GM18517 (cell line): Measurements from ENCODE around the gene ZSCAN5A.
A peak's percentile ranks its signal among the peaks of the same experiment; 100 is the strongest.
"Not testable (repeated sequence)": the region's sequence is repeated elsewhere in the genome, so short reads cannot be mapped to it uniquely, and the experiment has no call there.

Source experiments
- ATAC-seq: cut with Tn5 transposase; IDR thresholded peaks from one replicate; pipeline ENCODE4 v1.9.1; 2021; ENCODE audit warnings: mild to moderate bottlenecking, moderate library complexity; ENCODE audit not compliant: unreplicated experiment

The ZSCAN5A gene, protein sequence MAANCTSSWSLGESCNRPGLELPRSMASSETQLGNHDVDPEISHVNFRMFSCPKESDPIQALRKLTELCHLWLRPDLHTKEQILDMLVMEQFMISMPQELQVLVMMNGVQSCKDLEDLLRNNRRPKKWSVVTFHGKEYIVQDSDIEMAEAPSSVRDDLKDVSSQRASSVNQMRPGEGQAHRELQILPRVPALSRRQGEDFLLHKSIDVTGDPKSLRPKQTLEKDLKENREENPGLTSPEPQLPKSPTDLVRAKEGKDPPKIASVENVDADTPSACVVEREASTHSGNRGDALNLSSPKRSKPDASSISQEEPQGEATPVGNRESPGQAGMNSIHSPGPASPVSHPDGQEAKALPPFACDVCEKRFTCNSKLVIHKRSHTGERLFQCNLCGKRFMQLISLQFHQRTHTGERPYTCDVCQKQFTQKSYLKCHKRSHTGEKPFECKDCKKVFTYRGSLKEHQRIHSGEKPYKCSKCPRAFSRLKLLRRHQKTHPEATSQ

DNA sequence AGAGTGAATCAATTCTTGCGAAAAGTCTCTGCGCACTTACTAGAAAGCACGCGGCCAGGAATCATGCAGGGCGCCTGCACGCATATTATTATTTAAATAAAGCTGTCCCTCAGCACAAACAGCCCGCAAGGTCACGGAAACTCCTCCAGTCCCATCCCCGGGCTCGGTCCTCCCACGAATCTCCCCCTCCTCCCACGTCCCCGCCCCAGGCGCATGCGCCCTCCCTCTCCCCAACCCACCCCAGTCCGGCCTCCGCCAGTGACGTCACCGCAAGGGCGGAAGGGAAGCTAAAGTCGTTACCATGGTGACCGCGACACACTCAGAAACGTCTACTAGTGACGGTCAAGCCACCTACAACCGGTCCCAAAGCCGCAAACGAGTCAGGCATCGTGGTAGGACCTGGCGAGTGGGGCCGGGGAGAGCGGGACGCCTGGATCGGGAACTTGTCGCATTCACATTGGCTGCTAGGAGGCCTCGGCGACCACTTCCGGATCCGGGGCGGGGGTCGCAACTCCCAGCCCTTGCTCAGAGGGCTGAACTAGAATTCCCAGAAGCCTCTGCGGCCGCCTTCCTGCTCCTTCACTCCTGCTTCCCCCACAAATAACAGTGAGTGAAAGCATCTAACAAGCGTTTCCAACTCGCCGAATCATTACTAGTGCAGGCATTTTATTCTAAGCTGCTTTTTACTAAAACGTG, at the start of gene ZSCAN5A:
Gene ZSCAN5A (minus strand): TSS at position 459 of the 696 bp plus-strand sequence. CDS start 89,793 bp downstream, outside the sequence.
- peak; percentile 69 for ATAC-seq

DNA sequence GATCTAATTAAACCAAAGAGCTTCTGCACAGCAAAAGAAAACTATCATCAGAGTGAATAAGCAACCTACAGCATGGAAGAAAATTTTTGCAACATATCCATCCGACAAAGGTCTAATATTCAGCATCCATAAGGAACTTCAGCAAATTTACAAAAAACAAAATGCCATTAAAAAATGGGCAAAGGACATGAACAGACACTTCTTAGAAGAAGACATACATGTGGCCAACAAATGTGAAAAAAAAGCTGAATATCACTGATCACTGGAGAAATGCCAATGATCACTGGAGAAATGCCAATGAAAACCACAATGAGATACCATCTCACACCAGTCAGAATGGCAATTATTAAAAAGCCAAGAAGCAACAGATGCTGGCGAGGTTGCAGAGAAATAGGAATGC, 46.2 kb upstream of the ZSCAN5A start:
- no peak for ATAC-seq

DNA sequence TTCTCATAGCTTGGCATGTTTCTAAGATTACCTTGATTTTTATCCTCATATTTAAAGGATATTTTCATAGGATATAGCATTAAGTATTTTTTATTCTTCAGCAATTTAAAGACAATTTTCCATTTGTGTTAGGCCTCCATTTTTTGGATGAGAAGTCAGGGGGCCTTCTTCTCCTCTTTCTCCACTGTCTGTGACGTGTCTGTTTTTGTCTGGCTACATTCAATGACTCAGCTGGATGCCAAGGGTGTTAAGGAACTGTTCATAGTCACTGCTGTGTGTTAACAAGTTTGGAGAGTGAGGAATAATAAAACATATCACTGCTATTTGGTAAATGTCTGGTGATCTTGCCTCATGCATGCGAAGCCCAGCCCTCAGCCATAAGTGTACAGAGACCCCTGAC, 42.3 kb upstream of the ZSCAN5A start:
- no peak for ATAC-seq

DNA sequence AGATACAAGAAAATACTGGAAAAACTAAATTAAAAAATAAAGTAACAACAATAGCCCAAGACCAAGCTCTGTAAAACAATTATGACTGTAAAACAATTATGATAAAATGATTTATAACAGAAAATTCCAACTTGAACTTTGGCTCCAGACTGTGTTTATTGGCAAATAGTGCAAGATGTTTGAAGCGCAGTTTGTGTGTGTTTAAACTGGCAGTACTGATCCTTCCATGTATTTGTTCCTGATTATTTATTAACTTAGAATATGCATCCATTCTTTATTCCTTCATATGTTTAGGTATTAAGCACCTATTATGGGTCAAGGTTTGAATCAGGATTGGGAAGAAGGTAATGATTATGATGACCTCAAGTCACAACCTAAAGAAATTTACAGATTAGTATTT, 40.9 kb upstream of the ZSCAN5A start:
- no peak for ATAC-seq

DNA sequence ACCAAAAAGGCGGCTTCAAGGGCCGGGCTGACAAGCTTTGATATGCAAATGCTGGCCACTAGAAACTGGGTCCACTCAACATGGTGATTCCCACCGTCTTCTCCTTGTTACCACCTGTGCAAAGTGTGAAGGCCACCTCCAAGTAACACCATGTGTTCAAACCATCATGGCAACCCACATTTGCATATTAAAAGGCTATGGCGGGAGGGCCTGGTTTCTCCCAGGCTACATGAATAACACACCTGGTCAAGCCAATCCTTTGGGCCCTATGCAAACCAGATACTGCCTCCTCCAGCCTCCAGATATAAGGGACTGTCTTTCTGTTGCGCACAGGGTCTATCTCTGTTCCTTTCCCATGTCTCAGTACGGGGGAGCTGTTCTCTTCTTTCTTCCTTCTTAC, 36.6 kb upstream of the ZSCAN5A start:
- no peak for ATAC-seq

DNA sequence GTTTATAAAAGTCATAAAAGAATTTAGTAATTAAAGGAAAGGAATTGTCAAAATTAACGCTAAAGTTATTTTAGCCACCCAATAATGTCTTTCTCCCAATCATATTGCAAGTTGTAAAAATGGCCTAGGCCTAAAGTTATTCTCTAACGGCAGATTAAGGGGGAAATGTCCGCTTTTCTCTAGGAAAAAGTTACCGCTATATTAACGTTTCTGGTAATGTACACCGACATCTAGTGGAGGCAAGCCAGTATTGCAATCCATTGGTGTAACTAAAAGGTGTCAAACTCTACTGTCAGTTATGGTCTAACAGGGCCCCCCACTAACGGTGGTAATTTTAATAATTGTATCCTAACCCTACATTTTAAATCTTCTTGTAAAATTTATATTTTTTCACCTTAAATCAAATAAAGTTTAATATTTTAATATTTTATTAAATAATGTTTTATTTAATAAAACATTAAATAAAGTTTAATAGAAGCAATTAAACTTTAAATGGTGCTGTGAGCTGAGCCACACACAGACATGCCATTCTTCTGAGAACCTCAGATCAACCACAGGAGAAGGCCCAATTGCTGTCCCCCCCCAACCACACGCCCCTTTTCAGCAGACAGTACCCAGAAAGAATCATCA, 35.9 kb upstream of the ZSCAN5A start:
- ATAC-seq: no peak

DNA sequence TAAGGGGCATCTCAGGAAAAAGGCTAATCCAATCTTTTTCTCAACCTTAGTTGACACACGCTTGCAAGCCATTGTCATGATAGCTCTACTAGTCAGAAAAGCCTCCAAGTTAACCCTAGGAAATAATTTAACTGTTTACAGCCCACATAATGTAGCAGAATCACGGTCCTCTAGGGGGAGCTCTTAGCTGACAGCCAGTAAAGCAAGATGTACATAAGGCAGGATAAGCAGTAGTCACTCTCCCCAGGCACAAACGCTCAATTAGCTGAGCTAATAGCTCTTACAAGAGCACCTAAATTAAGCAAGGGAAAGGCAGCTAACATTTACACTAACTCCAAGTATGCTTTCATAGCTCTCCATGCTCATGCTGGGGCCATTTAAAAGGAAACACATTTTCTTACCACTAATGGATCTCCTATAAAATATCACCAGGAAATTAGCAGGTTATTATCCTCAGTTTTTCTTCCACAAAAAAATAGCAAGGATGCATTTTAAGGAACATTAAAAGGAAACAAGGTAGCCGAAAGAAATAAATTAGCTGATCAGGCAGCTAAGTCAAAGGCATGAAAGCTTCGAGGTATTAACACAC, 33.7 kb upstream of the ZSCAN5A start:
- no peak for ATAC-seq

DNA sequence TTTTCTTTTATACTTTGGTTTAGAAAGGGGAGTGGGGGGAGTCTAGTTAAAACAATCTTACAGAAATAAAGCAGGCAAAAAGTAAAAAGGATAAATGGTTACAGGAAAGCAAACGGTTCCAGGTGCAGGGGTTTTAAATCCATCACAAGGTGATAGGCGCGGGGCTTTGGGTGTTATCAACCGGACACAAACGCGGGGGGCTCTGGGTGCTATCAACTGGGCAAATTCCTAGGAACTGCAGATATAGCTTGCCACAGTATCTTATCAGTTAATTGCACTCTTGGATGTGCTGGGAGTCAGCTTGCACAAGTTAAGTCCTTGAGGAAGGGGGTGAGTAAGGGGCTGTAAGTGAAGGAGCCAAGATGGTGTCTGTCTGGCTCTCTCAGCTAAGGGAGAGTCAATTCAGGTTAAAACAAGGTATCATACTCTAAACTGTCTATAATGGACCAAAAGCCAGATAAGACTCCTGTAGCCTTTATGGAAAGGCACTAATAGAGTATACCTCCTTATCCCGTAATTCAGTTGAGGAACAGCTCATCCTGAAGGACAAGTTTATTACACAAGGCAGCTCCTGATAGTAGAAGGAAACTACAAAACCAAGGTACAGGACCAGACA, 32.6 kb upstream of the ZSCAN5A start:
- ATAC-seq: no peak

DNA sequence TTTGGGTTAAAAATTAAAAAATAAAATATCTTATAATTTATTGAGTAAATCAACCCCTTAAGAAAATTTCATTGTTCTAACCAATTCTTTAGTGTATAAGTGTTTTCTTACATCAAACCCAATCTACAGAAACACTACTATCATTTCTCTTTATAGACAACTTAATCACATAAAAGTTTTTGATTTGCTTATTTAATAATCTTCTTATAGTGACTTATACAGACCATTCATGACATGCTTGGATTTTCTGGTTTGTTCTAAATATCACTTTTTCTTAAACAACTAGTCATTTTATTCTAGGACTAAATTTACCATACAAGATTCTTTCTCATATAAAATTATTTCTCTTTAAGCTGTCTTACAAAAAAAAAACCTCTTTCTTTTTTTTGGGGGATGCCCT, 27.3 kb upstream of the ZSCAN5A start:
- ATAC-seq: no peak

DNA sequence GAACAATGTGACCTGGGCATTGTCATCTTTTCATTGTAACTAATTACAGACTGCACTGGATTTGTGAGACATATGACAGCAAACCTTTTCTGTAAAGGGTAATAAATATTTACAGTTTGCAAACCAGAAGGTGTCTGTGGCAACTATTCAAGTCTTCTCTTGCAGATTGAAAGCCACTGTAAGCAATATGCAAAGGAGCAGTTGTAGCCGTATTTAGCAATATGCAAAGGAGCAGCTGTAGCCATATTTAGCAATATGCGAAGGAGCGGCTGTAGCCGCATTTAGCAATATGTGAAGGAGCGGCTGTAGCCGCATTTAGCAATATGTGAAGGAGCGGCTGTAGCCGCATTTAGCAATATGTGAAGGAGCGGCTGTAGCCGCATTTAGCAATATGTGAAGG, 24.4 kb upstream of the ZSCAN5A start:
- not testable (repeated sequence) for ATAC-seq

DNA sequence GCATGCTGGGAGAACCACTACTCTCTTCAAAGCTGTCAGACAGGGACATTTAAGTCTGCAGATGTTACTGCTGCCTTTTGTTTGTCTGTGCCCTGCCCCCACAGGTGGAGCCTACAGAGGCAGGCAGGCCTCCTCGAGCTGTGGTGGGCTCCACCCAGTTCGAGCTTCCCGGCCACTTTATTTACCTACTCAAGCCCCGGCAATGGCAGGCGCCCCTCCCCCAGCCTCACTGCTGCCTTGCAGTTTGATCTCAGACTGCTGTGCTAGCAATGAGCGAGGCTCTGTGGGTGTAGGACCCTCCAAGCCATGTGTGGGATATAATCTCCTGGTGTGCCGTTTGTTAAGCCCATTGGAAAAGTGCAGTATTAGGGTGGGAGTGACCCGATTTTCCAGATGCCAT, 22.4 kb upstream of the ZSCAN5A start:
- not testable (repeated sequence) for ATAC-seq

DNA sequence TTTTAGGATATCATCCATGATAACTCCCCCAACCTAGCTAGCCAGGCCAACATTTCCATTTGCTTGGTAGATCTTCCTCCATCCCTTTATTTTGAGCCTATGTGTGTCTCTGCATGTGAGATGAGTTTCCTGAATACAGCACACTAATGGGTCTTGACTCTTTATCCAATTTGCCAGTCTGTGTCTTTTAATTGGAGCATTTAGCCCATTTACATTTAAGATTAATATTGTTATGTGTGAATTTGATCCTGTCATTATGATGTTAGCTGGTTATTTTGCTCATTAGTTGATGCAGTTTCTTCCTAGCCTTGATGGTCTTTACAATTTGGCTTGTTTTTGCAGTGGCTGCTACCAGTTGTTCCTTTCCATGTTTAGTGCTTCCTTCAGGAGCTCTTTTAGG, 20.7 kb upstream of the ZSCAN5A start:
- not testable (repeated sequence) for ATAC-seq

DNA sequence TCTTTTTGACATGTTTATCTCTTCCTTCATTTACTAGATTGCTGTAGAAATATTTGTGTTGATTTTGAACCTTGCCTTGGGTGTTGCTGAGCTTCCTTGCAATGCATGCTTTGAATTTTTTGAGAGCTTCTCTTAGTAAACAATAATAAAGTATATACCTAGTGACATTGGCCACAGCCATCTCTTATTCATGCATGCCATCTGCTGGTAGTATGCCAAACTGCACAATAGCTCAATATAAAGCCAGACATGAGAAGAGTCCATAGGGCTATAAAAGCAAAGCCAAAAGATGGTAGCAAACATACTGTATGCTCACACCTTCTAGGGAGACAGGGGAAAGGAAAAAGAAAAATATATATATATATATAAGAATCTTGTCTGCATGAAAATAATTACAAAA, 18.9 kb upstream of the ZSCAN5A start:
- ATAC-seq: no peak

DNA sequence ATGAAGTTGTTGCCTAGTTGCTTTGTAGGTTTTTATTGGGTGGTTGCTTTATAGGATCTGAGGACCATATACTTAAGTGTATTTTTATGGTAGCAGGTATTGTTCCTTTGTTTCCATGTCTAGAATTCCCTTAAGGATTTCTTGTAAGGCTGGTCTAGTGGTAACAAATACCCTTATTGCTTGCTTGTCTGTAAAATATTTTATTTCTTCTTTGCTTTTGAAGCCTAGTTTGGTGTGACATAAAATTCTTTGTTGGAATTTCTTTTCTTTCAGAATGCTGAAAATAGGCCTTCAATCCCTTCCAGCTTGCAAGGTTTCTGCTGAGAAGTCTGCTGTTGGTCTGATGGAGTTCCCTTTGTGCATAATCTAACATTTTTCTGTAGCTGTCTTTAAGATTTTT, 18.1 kb upstream of the ZSCAN5A start:
- ATAC-seq: no peak

DNA sequence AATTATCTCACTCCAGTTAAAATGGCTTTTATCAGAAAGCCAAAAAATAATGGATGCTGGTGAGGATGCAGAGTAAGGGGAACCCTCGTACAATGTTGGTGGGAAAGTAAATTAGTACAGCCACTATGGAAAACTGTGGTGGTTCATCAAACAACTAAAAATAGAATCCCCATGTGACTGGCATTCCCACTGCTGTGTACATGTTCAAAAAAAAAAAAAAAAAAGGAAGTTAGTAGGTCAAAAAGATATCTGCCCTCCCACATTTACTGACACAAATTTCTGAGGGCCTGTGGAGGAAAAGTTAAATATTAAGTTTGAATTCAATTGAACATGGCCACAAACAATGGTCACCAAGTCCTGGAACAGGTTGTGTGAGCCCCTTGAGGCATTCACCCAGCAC, 9.8 kb upstream of the ZSCAN5A start:
- ATAC-seq: no peak

DNA sequence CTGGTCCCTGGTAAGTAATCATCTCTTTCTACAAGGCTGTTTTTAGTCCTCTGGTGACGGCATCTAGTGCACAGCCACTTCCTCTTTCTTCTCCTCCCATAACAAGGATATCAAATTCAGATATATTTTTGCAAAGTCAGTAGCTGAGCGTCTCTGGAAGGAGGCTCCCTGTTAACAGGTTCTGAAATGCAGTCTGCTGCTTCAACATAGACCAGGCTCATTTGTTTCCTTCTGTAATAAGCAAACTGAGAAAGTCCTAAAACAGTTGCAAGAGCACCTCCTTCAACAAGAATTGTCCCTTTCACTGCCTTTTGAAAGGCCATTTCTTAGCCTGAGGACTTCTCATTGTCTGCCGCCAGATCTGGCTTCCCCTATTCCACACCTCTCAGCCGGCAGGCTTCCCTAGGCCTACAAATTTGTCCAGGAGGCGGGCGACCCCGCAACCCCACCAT, 7.4 kb upstream of the ZSCAN5A start:
- ATAC-seq: no peak

DNA sequence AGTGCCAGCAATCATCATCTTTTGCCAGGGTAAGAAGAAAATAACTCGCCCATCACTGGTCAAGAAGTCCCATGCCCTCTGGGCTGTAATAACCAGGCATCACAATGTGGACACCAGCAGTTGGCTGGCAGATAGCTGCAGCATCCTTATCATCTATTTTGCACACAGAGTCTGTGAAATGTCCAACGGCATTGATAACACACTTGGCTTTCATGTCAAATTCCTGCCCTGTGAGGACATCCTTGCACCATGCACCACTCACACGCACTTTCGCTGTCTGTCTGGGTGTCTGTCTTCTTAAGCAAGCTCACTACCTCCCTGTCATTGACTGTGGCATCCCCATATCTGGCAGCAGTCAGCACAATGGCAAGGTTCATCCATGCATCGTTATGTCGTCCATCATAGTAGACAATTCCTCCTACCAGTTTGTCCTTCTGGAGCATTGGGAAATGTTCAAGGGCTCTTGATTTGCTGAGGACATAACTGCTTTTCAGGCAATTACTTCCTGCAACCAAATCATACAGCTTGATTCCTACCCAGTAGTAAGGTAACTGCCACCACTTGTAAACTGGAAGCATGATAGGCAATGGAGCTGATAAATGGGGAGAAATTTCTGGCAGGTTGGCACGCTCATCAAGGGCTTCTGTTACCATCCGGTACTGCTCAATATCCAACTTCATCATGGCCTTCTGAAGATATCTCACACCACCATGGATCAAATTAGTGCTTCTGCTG, 6.8 kb upstream of the ZSCAN5A start:
- ATAC-seq: no peak

DNA sequence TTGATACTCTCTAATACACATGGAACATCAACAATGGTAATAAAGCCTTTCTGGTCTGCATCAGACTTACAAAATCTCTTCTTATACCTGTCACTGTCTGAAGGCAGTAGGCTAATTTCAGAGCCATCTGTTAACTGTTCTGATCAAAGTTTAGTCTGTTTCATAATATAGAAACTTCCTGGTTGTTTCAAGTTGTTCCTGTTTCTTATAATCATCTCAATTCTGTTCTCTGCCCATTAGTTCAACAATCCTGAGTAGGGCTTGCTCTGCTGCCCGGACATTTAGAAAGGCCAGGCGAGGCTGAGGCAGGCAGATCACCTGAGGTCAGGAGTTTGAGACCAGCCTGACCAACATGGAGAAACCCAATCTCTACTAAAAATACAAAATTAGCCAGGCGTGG, 5.4 kb upstream of the ZSCAN5A start:
- ATAC-seq: no peak

DNA sequence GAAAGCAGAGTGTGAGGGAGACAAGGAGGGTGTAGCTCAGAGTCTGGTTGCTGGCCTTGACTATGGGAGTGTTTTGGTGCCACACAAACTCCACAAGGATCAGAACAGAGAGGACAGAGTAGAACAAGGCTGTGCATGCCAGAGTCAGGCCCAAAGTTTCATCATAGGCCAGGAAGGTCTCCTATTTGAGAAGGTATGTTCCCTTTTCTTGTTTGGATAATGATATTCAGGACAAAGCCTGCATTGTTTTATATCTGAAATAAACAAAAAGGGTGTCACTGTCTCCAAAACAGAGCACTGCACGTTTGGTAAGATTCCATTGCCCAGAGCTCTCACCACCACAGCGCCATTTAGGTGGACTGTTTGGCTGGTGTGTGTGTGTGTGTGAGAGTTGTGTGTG, 3.1 kb upstream of the ZSCAN5A start:
- no peak for ATAC-seq

DNA sequence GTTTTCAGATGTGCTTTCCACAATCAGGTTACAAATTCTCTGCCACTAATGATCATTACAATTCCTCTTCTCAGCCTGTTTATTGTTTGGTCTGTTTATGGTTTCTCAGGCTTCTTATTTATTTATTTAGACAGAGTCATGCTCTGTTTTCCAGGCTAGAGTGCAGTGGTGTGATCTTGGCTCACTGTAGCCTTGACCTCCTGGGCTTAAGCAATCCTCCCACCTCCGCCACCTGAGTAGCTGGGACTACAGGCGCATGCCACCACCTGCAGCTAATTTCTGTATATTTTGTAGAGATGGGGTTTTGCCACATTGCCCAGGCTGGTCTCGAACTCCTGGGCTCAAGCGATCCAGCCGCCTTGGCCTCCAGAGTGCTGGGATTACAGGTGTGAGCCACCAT, 2.1 kb upstream of the ZSCAN5A start:
- no peak for ATAC-seq
